HG03095 (cell line): ENCODE measurements around the gene ZNF488.
"Not testable (repeated sequence)": the region's sequence is repeated elsewhere in the genome, so short reads cannot be mapped to it uniquely, and the experiment has no call there.

ENCODE experiments used
- ATAC-seq: cut with Tn5 transposase; IDR thresholded peaks from one replicate; pipeline ENCODE4 v1.9.1; 2021; ENCODE audit warnings: moderate library complexity; ENCODE audit not compliant: unreplicated experiment

ZNF488 gene

DNA sequence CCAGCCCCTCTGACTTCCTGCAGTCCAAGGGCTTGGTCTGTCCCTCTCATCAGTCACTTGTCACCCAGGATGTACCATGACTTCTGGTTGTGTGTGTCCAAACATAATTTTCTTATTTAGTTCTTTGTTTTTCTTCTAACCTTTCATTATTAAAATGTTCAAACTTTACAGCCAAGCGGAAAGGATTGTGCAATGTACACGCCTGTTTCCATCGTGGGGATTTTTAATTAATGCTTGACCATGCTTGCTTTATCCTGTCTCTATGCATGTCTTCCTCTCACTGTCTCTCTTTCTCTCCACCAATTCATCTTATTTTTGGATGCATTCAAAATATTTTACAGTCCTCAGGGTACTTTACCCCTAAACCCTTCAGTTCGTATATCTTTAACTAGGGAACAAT is 26.2 kb upstream of the ZNF488 start:
- ATAC-seq = no peak

DNA sequence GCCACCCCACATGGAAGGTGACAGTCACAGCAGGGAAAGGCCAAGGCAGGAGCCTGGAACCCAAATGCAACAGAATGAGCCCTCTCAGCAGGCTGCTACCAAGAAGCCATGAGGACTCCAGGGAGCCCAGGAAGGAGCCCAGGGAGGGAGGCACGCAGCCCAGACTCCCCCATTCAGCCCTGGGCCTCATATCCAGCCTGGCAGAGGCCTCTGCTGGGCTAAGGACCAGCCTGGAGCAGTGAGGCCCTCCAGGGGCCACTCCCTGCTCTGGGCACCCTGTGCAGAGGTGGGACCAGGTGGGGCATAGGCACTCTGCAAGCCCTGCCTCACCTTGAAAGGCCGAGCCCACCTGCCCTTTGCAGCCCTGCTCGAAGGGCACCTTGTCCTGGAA is 25.8 kb upstream of the ZNF488 start:
- no peak for ATAC-seq

DNA sequence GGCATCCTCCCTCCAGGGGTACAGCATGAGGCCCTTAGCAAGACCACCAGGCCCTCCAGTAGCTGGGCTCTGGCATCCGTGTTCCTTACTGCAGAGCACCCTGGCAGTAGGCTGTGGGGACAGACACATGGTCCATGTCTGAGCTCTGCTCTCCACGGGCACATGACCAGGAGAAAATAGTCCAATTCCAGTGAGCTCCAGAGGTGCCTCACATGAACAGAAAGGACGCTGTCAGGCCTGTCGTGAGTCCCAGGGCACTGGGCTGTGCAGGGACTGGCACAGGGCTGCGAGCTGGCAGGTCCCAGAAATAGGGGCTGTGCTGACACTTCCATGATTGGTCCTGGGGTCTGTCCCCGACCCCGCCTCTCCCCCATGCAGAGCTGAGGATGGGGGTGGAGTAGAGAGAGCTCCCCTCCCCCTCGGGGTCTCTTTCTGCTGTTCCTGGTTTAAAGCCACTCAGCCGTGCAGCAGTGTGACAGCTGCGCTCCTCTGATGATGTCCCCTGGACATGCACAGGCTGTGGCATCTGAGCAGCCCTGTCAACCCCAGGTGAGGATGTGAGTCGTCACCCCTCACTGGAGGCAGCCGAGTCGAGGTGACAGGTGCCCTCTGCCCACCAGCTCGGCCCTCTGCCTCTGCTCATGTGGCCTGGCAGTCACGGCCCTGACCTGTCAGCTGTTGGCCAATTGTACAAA is 25.2 kb upstream of the ZNF488 start:
- no peak for ATAC-seq

DNA sequence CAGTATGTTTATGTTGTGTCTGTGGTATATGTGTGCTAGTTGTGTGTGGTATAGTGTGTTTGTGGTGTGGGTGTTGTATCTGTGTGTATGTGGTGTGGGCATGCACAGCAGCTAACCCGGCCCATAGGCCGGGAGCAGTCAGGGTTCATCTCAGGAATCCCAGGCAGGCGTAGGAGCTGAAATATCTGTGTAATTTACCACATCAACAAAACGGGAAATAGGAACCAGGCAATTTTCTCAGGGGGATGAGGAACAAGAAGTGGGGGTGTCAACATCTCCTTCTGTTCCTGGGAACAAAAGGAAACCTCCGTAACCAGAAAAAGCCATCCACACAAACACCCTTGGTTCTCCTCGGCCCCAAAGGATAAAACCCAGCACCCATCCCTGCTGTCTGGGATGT is 24.5 kb upstream of the ZNF488 start:
- no peak for ATAC-seq

DNA sequence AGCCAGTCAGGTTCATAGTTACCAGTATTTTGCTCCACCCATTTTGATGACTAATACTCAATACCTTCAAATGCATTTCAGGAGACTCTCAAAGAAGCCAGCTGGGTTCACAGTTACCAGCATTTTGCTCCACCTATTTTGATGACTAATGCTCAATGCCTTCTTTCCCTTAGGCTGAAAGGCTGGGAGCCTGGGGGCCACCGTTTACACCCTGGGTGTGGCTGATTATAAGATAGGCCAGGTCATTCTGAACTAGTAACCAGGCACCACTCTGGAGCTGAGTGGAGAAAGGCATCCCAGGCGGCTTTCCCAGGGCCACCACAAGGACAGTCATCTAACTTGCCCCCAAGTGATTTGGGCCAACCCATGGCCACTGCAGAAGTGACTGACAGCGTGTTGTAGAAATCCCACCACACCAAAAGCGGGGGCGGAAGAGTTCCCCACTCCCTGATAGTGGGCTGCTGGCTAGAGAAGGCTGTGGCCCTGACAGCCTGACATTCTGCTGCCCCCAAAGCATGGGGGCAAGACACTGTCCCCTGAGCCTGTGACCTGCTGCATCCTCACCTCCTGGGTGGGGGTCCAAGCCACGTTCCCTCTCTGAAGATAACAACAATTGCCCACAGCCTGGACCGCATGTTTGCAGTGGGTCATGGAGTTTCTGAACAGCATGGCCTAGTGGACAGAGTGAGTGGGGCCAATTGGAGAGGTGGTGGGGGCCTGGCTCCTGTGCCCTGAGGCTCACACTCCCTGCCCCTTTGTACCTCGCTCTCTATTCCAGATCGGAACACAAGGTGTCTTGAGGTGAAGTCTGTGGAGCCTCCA is 23.0 kb upstream of the ZNF488 start:
- no peak for ATAC-seq

DNA sequence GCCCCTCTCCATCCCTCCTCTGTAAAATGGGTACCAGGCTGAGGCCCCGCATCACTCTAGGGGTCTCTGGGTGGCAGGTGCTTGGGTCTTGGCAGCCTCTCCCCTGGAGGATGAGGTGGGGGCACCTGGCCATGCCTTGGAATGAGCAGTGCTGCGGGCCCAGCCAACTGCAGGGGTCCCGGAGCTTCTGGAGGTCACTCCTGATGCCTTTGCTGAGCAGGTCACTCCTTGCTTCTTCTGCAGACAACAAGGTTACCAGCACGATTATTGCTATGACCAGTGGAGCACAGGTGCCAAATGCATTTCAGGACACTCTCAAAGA is 22.4 kb upstream of the ZNF488 start:
- no peak for ATAC-seq

DNA sequence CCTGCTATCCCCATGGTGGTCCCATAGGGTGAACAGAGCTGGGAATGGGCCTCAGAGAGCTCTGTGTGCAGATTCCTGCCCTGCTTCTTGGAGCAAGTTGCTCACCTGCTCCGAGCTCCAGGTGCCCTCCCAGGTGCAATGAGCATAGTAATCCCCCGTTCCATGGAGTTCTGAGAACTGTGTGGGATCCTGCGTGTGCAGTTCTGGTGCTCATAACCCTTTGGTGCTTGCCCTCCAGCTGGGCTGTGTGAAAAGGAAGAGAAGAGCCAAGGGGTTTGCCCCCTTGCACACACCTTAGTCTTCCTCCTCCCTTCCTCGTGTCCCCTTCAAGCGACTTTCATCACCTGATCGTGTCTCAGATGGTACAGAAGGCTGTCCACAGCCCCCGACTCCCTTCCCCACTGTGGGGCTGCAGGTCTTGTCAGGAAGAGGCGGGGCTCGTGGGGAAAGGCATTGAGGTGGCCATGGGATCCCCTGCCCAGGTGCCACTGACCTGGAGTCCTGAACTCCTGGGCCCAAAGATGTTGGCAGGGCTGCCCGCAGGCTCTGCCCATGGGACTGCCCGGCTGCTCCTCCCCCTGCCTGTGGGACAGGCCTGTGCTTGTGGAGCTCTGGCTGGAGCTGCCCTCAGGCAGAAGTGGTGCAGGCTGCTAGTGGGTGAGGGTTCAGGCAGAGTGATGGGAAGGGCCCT is 21.9 kb upstream of the ZNF488 start:
- no peak for ATAC-seq

DNA sequence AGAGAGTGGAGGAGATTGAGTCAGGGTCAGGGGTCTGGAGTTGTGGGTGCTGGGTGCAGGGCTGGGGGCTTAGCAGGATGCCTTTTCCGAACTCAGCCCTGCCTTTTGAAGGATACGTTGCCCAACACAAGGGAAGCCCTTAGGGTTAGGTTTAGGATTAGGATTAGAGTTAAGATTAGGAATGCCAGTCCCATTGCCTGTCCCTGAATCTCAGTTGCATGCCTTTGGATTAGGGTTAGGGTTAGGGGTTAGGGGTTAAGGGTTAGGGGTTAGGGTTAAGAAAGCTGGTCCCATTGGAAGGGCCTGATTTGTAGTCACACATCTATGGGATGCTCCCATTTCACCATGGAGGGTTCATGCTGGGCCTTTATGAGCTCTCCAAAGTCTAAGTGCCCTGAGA is 20.8 kb upstream of the ZNF488 start:
- ATAC-seq = no peak

DNA sequence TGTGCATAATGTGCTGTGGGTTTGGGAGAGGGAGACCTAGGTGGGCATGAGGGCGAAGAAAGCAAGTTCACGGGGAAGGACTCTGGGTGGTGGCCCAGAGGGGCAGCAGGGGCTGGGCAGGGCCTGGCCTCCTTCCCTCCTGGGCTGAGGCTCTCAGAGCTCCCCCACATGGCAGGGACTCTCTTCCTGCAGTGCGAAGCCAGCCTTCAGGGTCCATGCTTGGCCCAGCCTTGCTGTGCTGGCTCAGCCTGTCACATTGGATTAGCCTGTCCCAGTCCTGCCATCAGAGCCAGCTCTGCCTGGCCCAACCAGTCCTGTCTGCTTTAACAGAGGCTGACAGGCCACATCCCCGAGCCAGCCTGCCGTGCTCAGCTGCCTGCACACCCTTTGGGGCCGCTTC is 20.4 kb upstream of the ZNF488 start:
- no peak for ATAC-seq

DNA sequence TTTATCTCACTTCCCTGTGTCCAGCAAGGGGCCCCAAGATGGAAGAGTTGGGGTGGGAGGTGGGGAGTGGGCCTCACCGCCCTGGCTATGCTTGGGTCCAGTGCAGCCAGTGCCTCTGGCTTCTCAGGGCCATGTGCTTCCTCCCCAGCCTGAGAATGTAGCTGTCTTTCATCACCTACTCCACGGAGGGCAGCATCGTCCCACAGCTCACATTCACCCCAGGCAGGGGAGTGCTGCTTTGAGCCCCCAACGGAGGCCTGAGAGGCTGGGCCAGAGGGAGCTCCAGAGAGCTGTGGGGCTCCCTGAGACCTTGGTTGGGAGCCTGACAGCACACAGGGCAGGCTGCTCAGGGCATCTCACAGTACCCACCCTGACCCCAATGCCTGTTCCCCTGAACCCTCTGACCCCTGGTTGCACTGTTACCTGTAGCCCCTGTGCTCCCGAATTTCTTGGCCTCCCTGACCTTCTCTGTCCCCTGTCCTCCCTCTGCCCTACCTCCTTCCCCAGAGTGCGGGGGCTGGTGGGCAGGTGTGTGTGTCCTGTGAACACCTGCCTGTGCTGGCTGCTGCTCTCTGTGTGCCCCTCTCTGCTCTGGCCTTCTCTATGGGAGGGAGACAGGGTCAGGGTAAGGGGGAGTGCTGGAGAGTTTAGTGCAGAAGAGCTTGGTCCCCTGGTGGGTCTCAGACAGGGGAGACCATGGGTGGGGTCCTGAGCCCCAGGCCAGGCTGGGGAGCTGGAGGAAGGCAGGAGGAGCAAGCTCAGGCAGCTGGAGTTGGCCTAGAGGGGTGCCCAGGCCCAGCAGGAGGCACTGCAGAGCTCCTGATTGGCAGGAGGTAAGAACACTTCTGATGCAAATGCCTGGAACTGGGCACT is 19.6 kb upstream of the ZNF488 start:
- no peak for ATAC-seq

DNA sequence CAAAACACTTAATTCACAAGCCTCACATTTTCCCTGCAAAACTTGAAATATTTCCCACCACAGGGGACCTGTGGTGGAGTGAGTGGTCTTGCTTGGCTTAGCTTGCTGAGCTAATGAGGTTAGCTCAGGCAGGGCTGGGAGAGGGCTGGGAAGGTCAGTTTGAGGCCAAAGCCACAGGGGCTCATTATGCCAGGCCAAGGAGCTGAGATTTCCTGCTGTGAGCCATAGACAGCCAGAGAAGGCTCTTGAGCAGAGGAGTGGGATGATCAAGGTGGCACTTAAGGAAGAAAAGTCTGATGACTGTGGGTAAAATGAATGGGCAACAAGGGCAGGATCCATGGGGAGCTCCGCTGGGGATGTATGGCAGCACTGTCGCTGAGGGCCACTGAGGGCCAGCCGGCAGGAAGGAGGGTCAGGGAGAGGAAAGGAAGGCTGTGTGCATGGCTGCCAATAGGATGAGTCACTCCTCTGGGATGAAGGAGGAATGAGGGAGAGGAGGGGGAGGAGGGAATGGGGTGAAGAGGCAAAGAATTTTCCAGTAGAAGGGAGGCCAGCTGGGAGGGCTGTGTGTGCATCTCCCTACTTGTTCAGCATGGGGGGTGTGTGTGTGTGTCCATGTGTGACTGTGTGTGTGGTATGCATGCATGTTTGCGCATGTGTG is 18.7 kb upstream of the ZNF488 start:
- ATAC-seq = no peak

DNA sequence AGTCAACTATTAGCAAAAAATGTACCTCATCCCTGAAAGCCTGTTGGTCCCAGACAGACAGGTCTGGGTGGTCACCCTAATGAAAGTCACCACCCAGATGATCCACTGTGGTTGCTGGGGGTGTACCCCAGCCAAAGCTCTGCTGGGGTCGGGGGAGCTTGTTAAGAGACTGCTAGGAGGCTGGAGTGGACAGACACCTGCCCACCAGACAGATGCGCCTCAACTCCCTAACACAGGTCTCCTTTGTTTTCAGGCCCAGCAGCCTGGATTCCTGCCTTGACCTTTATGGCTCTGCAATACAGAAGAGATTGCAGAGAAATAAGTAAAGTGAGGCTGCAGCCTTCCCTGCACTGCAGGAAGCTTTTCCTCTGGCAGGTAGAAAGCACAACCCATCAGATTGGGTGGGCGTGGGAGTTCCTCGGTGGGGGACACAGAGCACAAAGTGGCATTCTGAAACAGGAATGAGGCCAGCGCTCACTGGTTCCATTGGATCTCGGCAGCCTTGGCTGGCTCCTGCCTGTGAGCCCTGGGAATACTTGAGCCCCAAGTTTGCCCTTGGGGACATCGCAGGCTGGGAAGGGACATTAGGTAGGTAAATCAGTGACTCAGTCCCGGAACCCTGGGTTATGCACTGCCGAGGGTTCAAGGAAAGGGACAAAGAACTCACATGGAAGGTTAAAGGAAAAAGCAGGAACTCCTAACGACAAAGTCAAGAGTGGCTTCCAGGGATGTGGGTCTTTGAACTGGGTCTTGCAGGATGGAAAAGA is 18.0 kb upstream of the ZNF488 start:
- no peak for ATAC-seq

DNA sequence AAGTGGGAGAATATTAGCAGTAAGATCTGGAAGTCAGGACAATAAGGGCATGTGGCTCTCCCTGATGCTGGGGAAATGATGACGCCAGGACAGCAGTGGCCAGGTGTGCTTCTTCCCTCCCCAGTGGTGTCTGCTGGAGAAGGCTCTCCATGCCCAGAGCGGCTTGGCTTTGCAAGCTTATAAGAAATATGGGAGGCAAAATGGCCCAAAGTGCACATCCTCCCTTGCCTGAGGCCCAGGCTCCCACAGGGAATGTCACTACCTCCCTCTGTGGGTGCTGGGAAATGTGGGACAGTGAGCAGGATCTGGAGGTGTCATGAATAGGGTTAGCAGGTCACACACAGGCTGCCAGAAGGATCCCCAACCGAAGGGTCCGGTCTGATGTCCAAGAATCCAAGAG is 17.1 kb upstream of the ZNF488 start:
- no peak for ATAC-seq

DNA sequence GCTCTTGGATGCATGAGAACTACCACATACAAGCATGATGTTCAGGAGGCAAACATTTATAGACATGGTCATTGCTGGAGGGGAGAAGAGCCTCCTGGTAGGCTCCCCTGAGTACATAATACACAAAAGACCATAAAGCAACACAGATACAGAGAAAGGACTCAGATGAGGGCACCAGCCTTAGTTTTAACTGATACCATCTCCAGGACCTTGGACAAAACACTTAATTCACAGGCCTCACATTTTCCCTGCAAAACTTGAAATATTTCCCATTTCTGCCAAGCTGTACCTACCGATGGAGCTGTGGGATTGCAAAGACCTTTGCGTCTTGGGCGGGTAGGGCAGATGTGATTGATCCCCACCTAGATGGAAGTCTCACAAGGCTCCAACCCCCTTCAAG is 16.7 kb upstream of the ZNF488 start:
- ATAC-seq = no peak

DNA sequence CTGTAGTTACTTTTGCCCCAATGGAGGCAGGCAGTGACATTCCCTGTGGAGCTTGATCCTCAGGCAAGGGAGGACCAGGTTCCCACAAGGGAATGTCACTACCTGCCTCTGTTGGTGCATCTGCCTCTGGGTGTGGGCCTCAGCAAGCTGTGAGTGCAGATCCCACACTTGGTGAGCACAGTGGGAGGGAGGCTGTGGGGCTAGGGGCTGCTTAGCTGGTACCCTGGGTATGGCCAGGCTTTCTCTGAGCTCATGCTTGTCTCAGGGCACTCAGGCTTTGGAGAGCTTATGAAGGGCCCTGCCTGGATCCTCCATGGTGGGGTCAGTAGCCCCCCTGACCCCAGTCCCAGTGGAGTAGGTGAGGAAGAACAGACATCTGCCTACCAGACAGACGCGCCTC is 16.2 kb upstream of the ZNF488 start:
- ATAC-seq = no peak

DNA sequence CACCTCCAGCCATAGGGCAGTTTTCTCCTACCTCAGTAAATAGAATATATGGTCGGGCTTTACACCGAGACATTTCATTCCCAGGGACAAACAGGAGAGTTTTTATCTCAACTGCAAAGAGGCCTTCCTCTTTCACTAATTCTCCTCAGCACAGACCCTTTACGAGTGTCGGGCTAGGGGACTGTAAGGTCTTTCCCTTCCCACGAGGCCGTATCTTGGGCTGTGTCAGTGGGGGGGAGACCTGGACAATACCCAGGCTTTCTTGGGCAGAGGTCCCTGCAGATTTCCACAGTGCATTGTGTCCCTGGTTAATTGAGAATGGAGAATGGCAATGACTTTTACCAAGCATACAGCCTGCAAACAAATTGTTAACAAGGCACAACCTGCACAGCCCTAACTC is 13.2 kb upstream of the ZNF488 start:
- ATAC-seq = no peak

DNA sequence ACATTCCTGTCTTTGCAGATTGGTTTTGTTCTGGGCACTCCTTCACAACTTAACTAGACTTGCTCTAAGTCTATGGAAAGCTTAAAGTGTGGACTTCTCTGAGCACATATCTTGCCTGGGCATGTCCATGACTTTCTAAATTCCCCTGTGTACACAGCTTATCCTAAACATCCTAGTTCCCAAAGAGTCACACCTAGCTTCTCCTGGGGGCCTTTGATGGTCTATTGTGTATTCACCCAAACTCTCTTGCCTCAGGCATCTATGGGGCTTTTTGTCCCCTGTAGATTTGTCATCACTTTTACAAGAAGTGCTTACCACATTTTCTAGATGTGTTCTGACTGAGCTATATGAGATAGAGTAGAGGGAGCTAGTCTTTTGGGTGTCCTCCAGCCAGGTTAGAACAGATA is 12.2 kb upstream of the ZNF488 start:
- no peak for ATAC-seq

DNA sequence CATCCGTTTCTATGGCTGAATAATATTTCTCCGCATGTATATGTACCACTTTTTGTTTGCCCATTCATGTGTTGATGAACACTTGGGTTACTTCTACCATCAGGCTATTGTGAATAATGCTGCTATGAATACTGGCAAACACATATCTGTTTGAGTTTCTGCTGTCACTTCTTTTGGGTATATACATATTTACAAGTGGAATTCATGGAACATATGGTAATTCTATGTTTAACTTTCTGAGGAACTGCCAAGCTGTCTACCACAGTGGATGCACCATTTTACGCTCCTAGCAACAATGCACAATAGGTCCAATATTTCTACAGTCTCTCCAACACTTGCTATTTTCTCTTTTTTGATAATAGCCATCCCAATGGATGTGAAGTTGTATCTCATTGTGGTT is 5.5 kb upstream of the ZNF488 start:
- no peak for ATAC-seq

DNA sequence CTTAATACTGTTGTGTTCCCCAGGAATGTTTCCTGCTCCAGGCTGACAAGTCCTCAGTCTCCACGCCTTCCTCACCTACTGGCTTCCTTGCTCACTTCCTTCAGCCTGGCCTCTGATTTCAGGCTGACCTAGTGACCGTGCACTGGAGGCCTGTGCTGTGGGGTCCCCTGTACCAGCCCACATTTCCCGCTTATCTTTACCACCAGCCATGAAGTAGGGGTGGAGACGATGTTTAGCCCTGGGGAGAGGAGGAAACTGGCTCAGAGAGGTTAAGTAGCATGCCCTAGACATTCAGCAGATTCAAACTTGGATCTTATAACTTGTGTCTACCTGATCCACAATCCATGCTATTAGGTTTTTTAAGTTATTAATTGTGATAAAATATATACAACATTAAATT is 4.8 kb upstream of the ZNF488 start:
- ATAC-seq = no peak

DNA sequence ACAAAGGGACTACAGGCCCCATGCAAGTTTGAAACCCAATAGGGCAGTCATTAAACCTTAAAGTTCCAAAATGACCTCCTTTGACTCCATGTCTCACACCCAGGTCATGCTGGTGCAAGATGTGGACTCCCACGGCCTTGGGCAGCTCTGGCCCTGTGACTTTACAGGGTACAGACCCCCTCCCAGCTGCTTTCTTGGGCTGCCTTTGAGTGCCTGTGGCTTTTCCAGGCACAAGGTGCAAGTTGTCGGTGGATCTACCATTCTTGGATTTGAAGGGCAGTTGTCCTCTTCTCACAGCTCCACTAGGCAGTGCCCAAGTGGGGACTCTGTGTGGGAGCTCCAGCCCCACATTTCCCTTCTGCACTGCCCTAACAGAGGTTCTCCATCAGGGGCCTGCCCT is 2.0 kb upstream of the ZNF488 start:
- ATAC-seq = not testable (repeated sequence)
